ENCODE data around the gene CDHR5.
"Not testable (repeated sequence)": the region's sequence is repeated elsewhere in the genome, so short reads cannot be mapped to it uniquely, and the experiment has no call there.

Gene CDHR5, protein sequence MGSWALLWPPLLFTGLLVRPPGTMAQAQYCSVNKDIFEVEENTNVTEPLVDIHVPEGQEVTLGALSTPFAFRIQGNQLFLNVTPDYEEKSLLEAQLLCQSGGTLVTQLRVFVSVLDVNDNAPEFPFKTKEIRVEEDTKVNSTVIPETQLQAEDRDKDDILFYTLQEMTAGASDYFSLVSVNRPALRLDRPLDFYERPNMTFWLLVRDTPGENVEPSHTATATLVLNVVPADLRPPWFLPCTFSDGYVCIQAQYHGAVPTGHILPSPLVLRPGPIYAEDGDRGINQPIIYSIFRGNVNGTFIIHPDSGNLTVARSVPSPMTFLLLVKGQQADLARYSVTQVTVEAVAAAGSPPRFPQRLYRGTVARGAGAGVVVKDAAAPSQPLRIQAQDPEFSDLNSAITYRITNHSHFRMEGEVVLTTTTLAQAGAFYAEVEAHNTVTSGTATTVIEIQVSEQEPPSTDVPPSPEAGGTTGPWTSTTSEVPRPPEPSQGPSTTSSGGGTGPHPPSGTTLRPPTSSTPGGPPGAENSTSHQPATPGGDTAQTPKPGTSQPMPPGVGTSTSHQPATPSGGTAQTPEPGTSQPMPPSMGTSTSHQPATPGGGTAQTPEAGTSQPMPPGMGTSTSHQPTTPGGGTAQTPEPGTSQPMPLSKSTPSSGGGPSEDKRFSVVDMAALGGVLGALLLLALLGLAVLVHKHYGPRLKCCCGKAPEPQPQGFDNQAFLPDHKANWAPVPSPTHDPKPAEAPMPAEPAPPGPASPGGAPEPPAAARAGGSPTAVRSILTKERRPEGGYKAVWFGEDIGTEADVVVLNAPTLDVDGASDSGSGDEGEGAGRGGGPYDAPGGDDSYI

DNA sequence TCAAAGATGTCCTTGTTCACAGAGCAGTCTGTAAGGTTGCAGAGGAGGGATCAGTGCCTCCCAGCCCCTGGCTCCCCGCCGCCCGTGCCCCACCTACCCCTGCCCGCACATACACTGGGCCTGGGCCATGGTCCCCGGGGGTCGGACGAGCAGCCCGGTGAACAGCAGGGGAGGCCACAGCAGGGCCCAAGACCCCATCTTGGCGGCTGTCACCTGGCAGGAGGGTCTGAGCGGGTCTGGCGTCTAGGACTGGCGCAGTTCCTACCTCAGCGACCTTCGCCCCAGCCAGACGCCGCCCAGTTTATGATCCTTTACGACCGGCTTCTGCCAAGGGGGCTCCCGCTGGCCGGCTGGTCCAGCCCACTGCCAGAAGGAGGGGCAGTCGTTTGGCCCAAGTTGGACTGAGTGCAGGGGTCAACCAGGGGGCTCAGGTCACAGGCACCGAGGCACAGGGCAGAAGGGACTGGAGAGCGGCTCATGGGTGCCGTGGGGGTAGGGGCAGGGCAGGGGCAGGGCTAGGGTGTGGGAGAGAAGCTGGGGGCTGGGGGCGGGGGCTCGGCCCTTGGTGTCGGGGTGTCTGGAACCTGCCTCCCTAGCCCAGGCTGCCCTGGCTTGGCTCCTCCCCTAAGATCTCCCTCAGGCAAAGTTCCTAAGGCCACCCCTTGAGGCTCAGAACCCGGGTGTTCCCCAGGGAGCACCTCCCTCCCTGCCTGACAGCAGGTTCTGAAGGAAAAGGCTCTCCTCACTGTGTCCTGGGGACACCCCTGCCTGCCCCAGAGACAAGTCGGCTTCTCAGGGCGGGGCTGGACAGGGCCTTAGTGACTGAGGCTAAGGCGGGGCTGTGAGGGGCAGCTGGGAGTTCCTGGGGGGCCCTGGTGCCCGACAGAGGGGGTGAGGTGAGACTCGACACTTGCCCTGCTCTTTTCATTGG lies at the start of gene CDHR5:
TSS of gene CDHR5 (minus strand) at position 251 of the 931 bp plus-strand sequence. CDS start at position 198, 53 bp downstream.
- DNase-seq (ENCODE audit: low spot score) = no peak
- FAIRE-seq = no peak

DNA sequence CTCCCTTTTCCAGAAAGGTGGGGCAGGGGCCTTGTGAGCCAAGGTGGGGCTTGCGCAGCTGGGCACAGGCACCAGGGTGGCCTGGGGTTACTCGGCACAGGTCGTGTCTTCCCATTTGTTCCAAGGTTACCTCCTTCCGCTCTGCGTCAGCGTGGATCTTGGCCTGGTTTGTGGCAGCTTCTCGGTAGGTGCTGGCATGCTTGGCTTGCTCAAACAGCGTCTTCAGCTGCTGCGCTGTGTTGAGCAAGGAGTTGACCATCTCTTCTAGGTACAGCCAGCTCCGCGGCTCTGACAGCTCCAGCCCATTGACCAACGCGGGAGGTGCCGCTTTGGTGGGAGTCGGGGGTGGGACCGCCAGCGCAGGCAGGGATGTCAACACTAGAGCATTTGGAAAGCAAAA lies 49.7 kb upstream of the CDHR5 start:
- no peak for FAIRE-seq
- DNase-seq (ENCODE audit: low spot score) = no peak

DNA sequence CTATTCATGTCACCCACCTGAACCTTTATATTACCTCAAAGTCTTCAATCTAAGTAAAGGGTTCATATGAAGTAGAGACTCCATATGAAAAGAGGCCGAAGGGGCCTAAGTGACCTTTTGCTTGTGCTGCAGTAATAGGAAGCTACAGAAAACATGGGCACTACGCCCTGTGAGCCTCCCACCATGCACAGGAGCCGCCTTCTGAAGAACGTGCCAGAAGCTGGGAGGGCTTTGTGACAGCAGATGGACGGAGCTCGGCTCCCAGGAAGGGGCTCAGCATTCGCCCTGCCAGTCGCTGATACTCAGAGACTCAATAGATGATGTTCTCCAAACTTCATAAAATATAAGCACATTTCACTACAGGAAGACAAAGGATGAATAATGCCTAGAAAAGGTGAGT lies 49.1 kb upstream of the CDHR5 start:
- FAIRE-seq (no peak), DNase-seq (ENCODE audit: low spot score) (no peak)

DNA sequence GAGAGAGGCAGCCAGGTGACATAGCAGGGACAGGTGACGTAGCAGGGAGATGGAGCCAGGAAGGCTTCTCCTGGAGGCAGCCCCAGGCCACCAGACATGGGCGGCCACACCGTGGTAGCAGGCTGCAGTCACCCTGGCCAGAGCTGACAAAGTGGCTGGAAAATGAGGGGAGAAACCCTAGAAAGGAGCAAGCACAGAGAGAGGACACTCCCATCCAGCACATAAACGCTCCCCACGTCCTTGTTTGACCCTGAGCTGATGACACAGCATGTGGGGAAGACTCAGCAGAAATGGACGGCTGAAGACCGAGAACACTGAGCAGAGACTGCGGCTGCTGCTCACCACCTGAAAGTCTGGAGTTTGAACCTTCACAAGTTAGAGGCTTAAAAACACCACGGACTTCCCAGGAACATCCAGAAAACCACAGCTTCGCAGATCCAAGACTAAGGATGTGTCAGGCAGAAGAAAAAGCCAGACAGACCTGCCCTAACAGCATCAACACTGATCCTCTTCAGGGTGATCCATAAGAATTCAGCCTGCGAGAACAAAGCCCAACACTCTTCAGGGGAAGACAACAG lies 41.0 kb upstream of the CDHR5 start:
- FAIRE-seq (no peak), DNase-seq (ENCODE audit: low spot score) (no peak)

DNA sequence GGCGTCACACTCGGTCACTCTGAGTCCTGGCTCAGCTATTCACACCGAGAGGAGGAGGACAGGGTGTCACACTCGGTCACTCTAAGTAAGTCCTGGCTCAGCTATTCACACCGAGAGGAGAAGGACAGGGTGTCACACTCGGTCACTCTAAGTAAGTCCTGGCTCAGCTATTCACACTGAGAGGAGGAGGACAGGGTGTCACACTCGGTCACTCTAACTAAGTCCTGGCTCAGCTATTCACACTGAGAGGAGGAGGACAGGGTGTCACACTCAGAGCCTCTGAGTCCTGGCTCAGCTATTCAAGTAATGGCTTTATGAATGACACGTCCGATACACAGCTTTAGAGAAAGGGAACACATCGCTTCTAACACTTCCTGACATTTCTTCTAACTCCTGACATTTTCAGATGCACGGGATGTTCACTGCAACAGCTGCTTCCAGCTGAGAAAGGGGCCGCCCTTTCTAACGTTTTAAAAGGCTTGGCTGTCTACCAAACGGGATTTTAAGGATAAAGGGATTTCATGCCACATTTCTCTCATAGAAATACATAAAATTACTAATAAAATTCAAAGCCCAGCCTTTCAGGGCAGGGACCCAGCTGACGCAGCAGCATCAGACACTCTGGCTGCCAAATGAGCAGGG lies 40.4 kb upstream of the CDHR5 start:
- FAIRE-seq = no peak
- DNase-seq (ENCODE audit: low spot score) = no peak

DNA sequence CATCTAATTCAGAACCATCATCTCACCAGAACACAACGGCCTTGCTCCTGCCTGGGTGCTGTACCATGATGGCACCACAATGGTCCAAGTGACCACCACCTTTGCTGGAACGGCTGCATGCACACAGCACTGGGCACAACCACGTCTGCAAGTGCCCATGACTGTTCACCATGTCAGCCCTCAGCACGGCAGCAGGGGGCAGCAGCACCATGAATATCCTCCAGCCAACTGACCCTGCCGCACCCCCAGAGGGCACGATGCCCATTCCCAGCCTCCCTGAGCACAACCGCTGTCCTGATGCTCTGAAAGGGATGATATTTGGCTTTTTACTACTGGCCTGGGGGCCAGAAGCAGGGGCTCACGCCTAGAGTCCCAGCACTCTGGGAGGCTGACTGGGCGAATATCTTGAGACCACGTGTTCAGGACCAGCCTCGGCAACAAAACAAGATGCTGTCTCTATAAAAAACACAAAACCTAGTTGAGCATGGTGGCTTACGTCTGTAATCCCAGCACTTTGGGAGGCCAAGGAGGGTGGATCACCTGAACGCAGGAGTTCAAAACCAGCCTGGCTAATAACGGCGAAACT lies 38.0 kb upstream of the CDHR5 start:
- peak; percentile 32 for DNase-seq (ENCODE audit: low spot score)
- FAIRE-seq = no peak

DNA sequence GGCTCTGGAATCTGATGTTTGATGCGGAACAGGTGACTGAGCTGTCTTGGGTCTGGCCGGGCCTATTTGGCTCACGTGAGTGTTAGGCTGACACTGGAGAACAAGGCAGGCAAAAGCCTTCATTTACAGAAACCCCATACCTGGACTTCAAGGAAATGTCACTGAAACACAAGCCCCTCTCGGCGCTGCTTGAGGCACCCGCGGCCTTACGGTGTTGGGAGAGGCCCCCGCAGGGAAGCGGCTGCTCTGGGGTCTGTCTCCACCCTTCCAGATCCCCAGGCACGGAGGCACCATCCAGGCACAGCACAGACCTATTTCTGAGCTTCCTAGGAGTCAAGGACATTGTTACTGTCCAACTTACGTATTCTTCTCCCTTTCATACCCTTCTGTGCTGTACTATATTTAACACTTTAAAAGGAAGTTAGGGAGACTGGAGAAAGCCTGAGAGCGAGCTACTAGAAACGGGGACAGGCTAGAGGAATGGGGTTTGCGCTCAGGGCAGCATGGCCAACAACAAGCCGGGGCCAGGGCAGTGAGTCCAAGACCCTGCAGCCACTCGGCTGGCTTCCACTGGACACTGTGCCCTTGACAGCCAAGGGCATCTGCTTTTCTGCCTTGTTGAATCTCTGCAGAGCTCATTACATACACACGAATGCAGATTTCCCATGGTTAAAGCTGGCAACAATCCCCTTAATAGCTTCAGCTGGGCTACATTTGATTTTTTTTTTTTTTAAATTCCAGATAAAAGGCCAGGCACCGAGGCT lies 36.1 kb upstream of the CDHR5 start:
- FAIRE-seq (no peak), DNase-seq (ENCODE audit: low spot score) (no peak)

DNA sequence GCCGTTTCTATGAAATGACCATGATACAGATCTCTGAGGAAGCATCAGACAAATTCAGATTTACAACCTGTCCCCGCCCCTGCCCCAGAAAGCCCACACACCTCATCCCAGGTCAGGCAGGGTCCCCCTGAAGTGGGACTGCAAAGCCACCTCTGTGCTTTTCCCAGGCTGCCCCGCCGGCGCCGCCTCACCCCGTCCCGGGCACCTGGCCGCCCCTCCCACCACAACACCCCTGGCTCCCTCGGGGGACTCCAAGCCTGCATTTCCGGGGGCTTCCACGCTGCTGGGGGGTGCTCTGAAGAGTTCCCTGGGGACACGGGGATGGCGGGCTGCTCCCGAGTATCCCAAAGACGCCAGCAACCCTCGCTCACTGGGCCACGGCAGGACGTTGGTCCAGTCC lies 35.5 kb upstream of the CDHR5 start:
- FAIRE-seq = no peak

DNA sequence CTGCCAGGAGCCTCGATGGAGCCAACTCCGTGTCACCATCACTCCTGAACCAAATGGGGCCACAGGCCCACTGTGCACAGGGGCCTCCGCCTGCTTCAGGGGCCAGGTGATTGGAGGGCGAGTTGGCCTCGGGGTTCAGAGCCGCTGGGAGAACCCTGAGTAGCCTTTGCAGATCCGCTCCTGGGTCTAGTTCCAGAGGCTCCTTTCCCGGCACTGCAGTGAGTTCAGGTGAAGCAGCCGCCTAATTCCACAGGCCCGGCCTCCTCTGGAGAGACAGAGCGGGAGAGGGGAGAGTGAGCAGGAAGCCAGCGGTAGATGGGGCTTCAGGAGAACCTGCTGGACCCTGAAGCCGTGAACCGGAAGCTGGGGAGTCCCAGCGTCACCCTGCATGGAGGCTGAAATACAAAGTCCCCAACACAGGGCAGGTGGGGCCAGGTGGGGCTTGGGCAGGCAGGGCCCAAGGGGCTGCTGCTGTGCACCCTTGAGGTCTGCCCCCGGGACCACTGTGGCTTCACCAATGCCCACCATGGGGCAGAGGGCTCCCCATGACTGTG lies 34.9 kb upstream of the CDHR5 start:
- FAIRE-seq (no peak), DNase-seq (ENCODE audit: low spot score) (no peak)

More for the DNA sequence above, 35.5 kb upstream of the CDHR5 start:
- no peak for DNase-seq (ENCODE audit: low spot score)

DNA sequence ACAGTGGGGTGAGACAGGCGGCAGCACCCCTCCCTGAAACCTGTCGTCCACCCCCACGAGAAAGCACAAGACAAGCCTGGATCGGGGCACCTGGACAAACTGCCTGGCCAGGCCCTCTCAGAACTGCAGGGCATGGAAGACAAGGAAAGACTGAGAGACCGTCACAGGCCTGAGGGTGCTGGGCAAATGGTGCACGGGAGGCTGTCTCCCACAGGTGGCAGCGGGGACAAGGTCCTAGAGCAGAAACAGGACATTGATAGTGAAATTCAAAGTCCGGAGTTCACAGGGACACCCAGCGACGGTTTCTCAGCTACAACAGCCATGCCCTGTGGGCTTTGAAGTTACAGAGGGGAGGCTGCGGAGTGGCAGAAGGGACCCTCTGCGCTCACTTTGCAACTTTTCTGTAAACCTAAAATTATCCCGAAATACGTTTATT lies 33.0 kb upstream of the CDHR5 start:
- DNase-seq (ENCODE audit: low spot score) = no peak
- no peak for FAIRE-seq

DNA sequence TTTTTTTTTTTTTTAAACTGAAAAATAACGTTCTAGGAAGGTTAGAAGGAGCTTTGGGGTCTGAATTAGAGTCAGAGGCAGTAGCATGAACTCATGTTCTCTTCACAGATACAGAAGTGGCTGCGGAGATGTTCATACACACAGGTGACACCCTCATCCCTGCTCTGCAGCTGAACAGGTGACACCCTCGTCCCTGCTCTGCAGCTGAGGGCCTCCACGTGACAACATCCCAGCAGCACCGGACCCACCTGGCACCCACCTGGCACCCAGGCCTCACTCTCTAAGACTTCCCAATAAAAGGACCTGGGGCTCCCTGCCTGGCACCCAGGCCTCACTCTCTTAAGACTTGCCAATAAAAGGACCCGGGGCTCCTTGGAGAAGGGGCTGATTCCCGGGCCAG lies 32.1 kb upstream of the CDHR5 start:
- DNase-seq (ENCODE audit: low spot score) (no peak), FAIRE-seq (no peak)

DNA sequence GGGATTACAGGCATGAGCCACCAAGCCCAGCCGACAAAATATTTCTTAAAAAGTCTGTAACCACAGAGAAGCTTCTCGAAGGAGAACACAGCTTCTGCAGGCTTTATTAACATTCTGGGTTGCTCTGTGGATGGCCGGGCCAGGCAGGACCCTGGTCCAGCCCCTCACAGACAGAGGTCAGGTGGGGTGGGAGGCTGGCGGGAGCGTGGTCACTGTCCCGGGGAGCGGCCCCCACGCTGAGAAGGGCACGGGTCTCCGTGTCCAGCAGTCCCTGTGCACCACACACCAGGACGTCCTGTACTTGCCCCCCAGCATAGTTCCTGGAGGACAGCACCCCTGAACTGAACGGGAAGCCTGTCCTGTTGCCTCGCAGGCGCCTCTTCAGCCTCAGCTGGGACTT lies 31.7 kb upstream of the CDHR5 start:
- DNase-seq (ENCODE audit: low spot score) (no peak), FAIRE-seq (no peak)

DNA sequence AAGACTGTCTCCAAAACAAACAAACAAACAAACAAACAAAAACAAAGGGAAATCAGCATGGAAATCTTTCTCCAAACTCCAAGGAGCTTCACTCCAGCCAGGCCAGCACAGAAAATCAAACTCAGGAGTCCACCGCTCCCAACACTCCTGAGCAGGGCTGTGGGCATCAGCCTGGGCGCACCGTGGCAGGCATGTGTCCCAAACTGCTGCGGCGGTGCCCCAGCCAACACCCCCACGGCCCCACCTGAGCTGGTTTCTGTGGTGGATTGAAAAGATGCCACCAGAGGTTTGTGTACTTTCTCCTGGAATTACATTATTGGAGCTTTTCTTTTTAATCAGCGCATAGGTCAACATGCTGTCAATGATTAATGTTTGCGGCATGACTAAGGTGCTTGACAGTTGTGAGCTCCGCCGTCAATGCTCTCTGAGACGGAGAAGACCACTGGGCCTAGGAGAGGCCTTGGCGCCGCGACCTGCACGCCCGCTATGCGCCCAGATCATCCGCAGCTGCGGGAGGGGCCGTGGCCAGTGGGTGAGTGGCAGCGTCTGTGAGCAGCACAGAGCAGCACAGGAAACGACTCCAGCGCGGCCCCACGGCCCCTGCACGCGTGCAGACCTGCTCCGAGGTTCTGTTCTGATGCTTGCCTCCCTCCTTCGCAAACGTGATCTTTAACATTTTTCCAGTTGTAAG lies 30.4 kb upstream of the CDHR5 start:
- peak; percentile 82 for FAIRE-seq
- peak; percentile 85 for DNase-seq (ENCODE audit: low spot score)

DNA sequence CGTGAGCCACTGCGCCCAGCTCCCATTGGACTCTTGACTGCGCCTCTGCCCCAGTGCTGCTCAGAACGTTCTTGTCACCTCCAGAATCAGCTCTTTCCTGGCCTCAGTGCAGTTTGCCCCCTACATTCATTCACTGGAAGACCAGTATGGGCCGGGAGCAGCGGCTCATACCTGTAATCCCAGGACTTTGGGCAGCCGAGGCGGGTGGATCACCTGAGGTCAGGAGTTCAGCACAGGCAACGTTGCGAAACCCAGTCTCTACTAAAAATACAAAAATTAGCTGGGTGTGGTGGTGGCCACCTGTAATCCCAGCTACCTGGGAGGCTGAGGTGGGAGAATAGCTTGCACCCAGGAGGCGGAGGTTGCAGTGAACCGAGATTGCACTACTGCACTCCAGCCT lies 29.7 kb upstream of the CDHR5 start:
- not testable (repeated sequence) for FAIRE-seq; DNase-seq (ENCODE audit: low spot score)

DNA sequence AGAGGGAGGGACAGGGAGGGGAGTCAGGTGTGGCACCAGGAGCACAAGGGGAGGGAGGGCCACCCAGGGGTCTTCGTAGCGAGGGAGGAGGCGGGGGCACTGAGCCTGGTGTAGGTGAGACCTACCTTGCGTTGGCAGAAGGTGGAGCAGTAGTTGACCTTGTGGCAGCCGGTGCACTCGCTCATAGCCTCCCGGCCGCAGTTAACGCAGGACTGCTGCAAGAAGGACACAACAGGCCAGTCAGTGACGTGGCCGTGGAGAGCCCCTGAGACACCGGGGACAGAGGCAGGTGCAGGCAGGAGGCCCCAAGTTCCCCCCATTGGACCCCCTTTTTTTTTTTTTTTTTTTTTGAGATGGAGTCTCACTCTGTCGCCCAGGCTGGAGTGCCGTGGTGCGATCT lies 29.1 kb upstream of the CDHR5 start:
- DNase-seq (ENCODE audit: low spot score) = no peak
- no peak for FAIRE-seq

DNA sequence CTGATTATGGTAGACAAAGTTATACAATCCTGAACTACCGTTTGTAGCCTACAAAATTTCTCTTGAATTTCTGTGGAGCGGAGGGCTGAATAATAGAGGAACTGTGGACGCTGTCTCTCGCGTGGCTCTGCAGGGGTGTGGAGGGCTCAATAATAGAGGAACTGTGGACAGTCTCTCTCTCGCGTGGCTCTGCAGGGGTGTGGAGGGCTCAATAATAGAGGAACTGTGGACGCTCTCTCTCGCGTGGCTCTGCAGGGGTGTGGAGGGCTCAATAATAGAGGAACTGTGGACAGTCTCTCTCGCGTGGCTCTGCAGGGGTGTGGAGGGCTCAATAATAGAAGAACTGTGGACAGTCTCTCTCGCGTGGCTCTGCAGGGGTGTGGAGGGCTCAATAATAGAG lies 28.4 kb upstream of the CDHR5 start:
- not testable (repeated sequence) for FAIRE-seq; DNase-seq (ENCODE audit: low spot score)

DNA sequence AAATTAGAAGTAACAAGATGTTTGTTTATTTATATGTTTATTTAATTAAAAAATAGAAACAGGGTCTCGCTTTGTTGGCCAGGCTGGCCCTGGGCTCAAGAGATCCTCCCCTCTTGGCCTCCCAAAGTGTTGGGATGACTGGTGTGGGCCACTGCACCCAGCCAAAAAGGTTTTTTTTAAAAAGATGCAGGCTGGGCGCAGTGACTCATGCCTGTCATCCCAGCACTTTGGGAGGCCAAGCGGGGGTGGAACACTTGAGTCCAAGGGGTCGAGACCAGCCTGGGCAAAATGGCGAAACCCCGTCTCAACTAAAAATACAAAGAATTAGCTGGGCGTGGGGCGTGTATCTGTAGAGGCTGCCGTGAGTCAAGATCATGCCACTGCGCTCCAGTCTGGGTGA lies 25.7 kb upstream of the CDHR5 start:
- no peak for FAIRE-seq

DNA sequence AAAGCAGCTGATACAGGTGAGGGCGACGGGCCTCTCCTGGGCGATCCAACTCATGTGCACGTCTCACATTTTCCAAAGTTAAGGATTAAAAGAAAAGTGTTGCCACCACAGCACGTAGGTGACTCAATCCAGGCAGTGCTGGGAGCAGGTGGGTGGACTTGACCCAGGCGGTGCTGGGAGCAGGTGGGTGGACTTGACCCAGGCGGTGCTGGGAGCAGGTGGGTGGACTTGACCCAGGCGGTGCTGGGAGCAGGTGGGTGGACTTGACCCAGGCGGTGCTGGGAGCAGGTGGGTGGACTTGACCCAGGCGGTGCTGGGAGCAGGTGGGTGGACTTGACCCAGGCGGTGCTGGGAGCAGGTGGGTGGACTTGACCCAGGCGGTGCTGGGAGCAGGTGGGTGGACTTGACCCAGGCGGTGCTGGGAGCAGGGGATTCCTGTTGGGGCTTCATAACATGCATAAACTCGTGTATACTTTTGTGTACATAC lies 23.0 kb upstream of the CDHR5 start:
- DNase-seq (ENCODE audit: low spot score); FAIRE-seq: not testable (repeated sequence)

More for the DNA sequence above, 25.7 kb upstream of the CDHR5 start:
- no peak for DNase-seq (ENCODE audit: low spot score)

All from RCC 7860 (cell line).